Loucy (cell line): ENCODE measurements around the gene TMEM167B.
A peak's percentile ranks its signal among the peaks of the same experiment; 100 is the strongest.

ENCODE experiments used
- H2AFZ ChIP-seq: fragments of 200-600 bp; sonication (generic); 2 replicates; pipeline ENCODE4 v1.6.0; 2016; ENCODE audit warnings: antibody characterized with exemption, mild to moderate bottlenecking, low read length, moderate library complexity
- H3F3A ChIP-seq: fragments of 200-600 bp; 2 replicates; pipeline ENCODE4 v1.6.0; 2016; ENCODE audit warnings: antibody characterized with exemption, low read depth, mild to moderate bottlenecking
- H3K27me3 ChIP-seq: fragments of 200-600 bp; sonication (generic); 2 replicates; pipeline ENCODE4 v1.6.1; 2014; ENCODE audit warnings: low read length, mild to moderate bottlenecking; ENCODE audit not compliant: insufficient read depth, poor library complexity, severe bottlenecking
- H3K36me3 ChIP-seq: fragments of 200-600 bp; sonication (generic); 2 replicates; pipeline ENCODE4 v1.6.1; 2016; ENCODE audit warnings: low read length; ENCODE audit not compliant: insufficient read depth
- H3K4me1 ChIP-seq: fragments of 200-600 bp; sonication (generic); 2 replicates; pipeline ENCODE4 v1.5.1; 2014; ENCODE audit warnings: low read length, mild to moderate bottlenecking; ENCODE audit not compliant: insufficient read depth, poor library complexity, severe bottlenecking
- H3K4me2 ChIP-seq: fragments of 200-600 bp; sonication (generic); 2 replicates; pipeline ENCODE4 v1.6.0; 2014; ENCODE audit warnings: antibody characterized with exemption, low read length, low read depth, mild to moderate bottlenecking; ENCODE audit not compliant: poor library complexity, severe bottlenecking
- H3K4me3 ChIP-seq: fragments of 200-600 bp; sonication (generic); 2 replicates; pipeline ENCODE4 v1.5.1; 2014; ENCODE audit warnings: low read length, mild to moderate bottlenecking, mixed read lengths; ENCODE audit not compliant: poor library complexity, severe bottlenecking
- H3K79me2 ChIP-seq: fragments of 200-600 bp; sonication (generic); 2 replicates; pipeline ENCODE4 v1.6.1; 2014; ENCODE audit warnings: low read length; ENCODE audit not compliant: insufficient read depth
- H3K9ac ChIP-seq: fragments of 200-600 bp; sonication (generic); 2 replicates; pipeline ENCODE4 v1.6.0; 2014; ENCODE audit warnings: mild to moderate bottlenecking, low read depth, low read length, moderate library complexity; ENCODE audit not compliant: poor library complexity, severe bottlenecking
- H3K9me2 ChIP-seq: fragments of 200-600 bp; sonication (generic); replicated peaks from 2 replicates; pipeline ENCODE4 v1.6.1; 2016; ENCODE audit warnings: low read depth, low read length, mixed read lengths
- H3K9me3 ChIP-seq: fragments of 200-600 bp; sonication (generic); 2 replicates; pipeline ENCODE4 v1.6.1; 2014; ENCODE audit warnings: mild to moderate bottlenecking, antibody characterized with exemption, low read length, low read depth; ENCODE audit not compliant: insufficient read depth
- H4K20me1 ChIP-seq: fragments of 200-600 bp; sonication (generic); 2 replicates; pipeline ENCODE4 v1.6.0; 2014; ENCODE audit warnings: antibody characterized with exemption, low read length, mild to moderate bottlenecking; ENCODE audit not compliant: insufficient read depth, poor library complexity, severe bottlenecking
- EZH2phosphoT487 ChIP-seq: fragments of 200-600 bp; IDR thresholded peaks from 2 replicates; pipeline ENCODE4 v1.6.1; 2018; ENCODE audit warnings: antibody characterized with exemption, mild to moderate bottlenecking, moderate library complexity, borderline replicate concordance
- TF ChIP-seq, protein P1 (sequence below): fragments of 200-600 bp; sonication (generic); conservative IDR thresholded peaks from 2 replicates; pipeline ENCODE4 v1.5.1; 2014; ENCODE audit warnings: mild to moderate bottlenecking, antibody characterized with exemption, low read length

TMEM167B gene

GRCh38 chr1:109095631-109096030 lies 5.1 kb downstream of the TMEM167B start:
- H3K4me2 ChIP-seq, result peak overlapping the region; percentile 24
- TF ChIP-seq EZH2phosphoT487, result no peak
- TF ChIP-seq, protein P1, sequence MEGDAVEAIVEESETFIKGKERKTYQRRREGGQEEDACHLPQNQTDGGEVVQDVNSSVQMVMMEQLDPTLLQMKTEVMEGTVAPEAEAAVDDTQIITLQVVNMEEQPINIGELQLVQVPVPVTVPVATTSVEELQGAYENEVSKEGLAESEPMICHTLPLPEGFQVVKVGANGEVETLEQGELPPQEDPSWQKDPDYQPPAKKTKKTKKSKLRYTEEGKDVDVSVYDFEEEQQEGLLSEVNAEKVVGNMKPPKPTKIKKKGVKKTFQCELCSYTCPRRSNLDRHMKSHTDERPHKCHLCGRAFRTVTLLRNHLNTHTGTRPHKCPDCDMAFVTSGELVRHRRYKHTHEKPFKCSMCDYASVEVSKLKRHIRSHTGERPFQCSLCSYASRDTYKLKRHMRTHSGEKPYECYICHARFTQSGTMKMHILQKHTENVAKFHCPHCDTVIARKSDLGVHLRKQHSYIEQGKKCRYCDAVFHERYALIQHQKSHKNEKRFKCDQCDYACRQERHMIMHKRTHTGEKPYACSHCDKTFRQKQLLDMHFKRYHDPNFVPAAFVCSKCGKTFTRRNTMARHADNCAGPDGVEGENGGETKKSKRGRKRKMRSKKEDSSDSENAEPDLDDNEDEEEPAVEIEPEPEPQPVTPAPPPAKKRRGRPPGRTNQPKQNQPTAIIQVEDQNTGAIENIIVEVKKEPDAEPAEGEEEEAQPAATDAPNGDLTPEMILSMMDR, result no peak
- peaks cover 21% of the 10 kb centered on the region for H3K4me1 ChIP-seq
- H3F3A ChIP-seq, result no peaks in the 10 kb centered on the region
- H3K9ac ChIP-seq, result no peak overlapping the region
- no peaks in the 10 kb centered on the region for H3K9me2 ChIP-seq
- H3K27me3 ChIP-seq, result no peaks in the 10 kb centered on the region
- no peak overlapping the region for H2AFZ ChIP-seq
- peaks cover 5% of the 10 kb centered on the region; the same call in 1 of the 2 replicates for H3K36me3 ChIP-seq
- no peak overlapping the region for H3K4me3 ChIP-seq
- peaks cover 12% of the 10 kb centered on the region for H4K20me1 ChIP-seq
- no peaks in the 10 kb centered on the region for H3K9me3 ChIP-seq
- peaks cover 37% of the 10 kb centered on the region for H3K79me2 ChIP-seq

- Histone ChIP-seq H3K4me3 (no peak overlapping the region), H4K20me1 (peaks cover 15% of the 10 kb centered on the region), H3K36me3 (peaks cover 5% of the 10 kb centered on the region; the same call in 1 of the 2 replicates), H3K4me2 (peak overlapping the region; percentile 24), H3K9me2 (no peaks in the 10 kb centered on the region), H3K9ac (no peak overlapping the region), H3K27me3 (no peaks in the 10 kb centered on the region), H2AFZ (no peak overlapping the region), H3K79me2 (peaks cover 38% of the 10 kb centered on the region), H3K9me3 (no peaks in the 10 kb centered on the region), H3K4me1 (peaks cover 21% of the 10 kb centered on the region), H3F3A (no peaks in the 10 kb centered on the region)
- no peak for TF ChIP-seq EZH2phosphoT487
- TF ChIP-seq, protein P1, result no peak
Measured at GRCh38 chr1:109096120-109096519, 5.6 kb downstream of the TMEM167B start.

- Histone ChIP-seq H2AFZ (peak overlapping the region; percentile 99), H3F3A (no peaks in the 10 kb centered on the region), H3K27me3 (no peaks in the 10 kb centered on the region), H3K9ac (peak overlapping the region; percentile 94), H4K20me1 (peaks cover 12% of the 10 kb centered on the region), H3K4me3 (peak overlapping the region; percentile 91), H3K9me2 (no peaks in the 10 kb centered on the region), H3K79me2 (peaks cover 22% of the 10 kb centered on the region), H3K36me3 (no peaks in the 10 kb centered on the region), H3K4me2 (peak overlapping the region; percentile 93), H3K9me3 (no peaks in the 10 kb centered on the region), H3K4me1 (peaks cover 8% of the 10 kb centered on the region)
- TF ChIP-seq, protein P1, result peak; percentile 75
- no peak for TF ChIP-seq EZH2phosphoT487
Measured at GRCh38 chr1:109099938-109100773, 9.6 kb downstream of the TMEM167B start.
